DMS53 (cell line): ENCODE data around the gene ADAMTS17.
A peak's percentile ranks its signal among the peaks of the same experiment; 100 is the strongest.

Experiments used
- DNase-seq: peaks from one replicate; lab custom pipeline; 2025; lab: John Stamatoyannopoulos, UW

ADAMTS17 gene

DNA sequence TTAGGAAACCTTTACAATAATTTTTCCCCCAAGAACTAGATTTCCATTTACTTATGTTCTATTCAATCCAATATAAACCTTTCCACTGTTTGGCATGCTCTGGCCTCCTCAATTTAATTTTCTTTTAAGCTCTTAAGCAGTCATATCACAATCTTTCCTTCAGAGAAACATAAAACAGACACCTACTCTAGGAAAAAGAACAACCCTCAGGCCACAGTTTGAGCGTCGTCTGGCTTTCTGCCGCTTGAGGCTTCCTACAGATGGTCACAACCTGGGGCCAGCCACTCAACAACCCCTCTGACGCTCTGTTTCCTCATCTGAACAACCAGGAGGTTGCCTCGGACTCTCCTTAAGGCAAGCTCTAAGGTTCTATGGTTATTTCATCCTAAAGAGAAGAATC, 143.3 kb downstream of the ADAMTS17 start:
- no peak for DNase-seq

DNA sequence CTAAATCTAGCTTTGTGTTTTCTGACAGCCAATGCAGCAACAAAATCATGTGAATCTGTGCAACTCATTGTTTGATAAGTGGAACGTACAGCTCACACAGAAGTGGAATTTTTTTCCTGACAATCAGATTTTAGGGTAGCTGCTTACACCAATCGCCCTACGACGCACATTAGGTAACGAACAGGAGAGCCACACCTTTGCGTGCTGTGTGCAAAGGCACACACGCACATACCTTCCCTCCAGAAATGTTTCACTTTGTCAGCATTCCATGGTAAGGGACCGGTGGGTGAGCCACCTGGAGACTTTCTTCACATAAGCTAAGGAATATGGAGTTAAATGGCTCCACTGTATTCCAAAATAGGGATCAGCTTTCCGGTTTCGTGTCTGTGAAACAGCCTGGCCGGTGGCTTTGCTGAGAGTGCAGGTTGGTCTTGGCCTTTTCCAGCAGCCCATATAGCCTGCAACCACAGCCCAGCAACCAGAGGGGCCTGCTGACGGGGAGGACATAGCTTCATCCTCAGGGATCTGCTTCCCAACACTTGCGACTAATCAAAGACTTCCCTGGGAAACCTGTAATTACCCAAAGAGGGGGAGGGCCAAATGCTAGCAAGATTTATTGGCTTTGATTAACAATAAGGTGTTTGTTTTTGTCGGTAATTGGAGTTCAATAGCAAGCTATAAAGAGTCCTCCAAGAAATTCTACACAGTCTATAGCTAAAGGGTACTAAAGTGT, 145.3 kb downstream of the ADAMTS17 start:
- no peak for DNase-seq

DNA sequence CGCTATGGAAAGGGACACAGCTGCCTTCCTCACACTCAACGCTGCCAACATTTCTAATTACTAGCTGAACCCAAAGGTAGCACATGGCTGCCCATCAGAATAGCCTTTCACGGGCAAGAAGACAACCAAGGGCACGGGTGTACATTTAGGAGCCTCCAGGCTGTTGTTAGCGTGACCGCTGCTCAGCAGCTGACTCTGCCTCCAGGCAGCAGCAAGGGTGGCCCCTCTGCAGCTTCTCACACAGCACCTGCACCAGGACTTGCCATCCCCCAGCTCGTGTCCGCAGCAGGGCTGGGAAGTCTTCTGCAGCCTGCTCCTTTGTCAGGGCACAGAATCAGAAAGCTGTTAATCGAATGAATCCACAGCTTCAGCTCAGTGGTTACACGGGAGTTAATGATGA, 146.8 kb downstream of the ADAMTS17 start:
- DNase-seq = no peak

- no peak for DNase-seq
Observed at GRCh38 chr15:100193277-100193860, 148.4 kb downstream of the ADAMTS17 start.

- DNase-seq = no peak
Observed at GRCh38 chr15:100192097-100193080, 149.4 kb downstream of the ADAMTS17 start.

- DNase-seq = no peak
Observed at GRCh38 chr15:100191161-100191560, 150.6 kb downstream of the ADAMTS17 start.

GRCh38 chr15:100190675-100191074, 151.1 kb downstream of the ADAMTS17 start:
- DNase-seq = no peak

GRCh38 chr15:100189849-100190248, 151.9 kb downstream of the ADAMTS17 start:
- DNase-seq = no peak

- no peak for DNase-seq
Observed at GRCh38 chr15:100189319-100189718, 152.5 kb downstream of the ADAMTS17 start.

GRCh38 chr15:100187677-100188076, 154.1 kb downstream of the ADAMTS17 start:
- DNase-seq = no peak

- DNase-seq = no peak
Observed at GRCh38 chr15:100186960-100187359, 154.8 kb downstream of the ADAMTS17 start.

DNA sequence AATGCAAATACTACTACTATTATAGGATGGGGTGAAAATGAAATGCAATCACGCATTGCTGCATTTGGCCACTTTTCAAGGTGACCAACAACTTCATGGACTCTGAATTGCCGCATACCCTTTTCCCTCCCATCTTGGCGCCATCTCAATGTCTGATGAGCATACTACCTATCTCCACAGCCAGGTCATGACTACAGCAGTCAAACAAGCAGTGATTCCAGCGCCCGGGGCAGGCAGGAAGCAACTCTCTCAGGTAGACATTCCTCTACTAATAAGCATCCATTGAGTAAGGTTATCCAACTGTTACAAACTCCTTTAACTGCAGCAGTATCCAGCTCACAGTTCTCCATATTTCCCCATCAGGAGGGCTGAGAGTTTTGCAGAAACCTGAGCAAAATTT, 155.4 kb downstream of the ADAMTS17 start:
- DNase-seq = no peak

DNA sequence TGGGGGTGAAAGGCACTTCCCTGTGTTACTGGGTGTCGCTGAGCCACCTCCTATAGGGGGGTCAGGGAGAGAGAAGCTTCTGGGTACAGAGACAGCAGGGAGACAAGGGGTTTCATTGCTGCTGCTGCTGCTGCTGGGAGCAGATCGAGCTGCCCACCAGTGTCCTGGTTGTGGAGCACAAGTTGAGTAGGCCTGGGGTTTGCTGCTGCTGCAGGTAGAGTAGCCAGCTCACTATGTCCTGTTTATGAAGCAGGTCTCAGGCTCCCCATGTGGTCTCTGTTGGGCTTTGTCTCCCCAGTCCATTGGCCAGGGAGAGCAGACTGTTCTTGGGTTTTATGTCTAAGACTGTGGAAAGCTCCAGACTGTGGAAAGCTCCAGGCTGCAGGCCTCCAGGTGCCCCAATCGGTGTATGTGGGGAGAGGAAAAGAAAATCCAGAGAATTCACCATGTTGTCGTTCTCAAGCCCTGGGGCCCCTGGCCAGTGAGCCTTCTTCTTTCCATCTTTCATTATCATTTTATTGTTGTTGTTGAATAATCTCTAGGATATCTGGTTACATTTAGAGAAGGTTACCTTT, 157.8 kb downstream of the ADAMTS17 start:
- no peak for DNase-seq

DNA sequence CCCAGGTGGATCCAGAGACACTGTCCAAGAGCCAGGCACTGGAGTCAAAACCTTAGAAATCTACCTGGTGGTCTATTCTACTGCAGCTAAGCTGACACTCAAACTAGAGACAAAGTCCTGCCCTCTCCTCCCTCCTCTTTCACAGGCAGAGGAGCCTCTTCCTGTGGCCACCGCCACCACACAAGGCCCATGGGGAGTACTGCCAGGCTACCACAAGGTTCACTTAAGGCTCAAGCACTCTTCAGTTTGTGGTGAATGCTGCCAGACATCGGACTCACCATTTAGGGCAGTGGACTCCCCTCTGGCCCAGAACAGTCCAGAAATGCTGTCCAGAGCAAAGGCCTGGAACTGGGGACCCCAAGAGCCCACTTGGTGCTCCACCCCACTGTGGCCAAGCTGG, 160.9 kb downstream of the ADAMTS17 start:
- DNase-seq = no peak

GRCh38 chr15:100175406-100176114, 166.2 kb downstream of the ADAMTS17 start:
- no peak for DNase-seq

- DNase-seq = no peak
Observed at GRCh38 chr15:100174904-100175275, 166.9 kb downstream of the ADAMTS17 start.

DNA sequence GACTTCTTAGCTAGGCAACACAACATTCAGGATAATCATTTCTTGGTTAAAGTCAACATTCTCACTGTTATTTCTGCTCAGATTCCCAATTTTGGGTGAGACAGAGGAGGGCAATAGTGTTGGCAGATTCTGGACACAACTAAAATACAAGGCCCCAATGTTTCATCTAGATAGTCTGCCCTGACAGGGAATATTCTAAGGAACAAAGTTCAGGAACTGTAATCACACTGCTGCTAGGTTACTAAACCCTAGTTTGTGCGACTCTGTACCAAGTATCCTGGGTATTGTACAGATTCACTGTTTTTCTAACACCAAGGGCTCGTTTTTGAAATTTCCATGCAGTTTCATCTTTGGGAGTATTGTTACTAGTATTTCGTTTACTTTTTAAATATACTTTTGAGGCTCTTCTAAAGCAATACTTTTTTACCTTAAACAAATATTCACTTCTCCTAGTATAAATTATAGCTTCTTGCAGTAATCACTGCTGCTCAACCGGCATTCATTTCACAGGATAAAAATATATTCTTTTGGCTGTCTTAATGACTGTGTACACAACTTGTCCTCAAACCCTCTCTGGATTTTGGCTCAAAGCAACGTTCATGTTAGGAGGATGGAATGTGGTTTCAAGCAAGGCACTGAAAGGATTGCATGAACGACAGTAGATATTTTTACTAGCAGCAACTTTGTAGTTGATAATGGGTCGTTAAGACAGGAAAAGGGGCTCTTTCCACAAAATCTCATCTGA, 167.4 kb downstream of the ADAMTS17 start:
- DNase-seq = no peak

DNA sequence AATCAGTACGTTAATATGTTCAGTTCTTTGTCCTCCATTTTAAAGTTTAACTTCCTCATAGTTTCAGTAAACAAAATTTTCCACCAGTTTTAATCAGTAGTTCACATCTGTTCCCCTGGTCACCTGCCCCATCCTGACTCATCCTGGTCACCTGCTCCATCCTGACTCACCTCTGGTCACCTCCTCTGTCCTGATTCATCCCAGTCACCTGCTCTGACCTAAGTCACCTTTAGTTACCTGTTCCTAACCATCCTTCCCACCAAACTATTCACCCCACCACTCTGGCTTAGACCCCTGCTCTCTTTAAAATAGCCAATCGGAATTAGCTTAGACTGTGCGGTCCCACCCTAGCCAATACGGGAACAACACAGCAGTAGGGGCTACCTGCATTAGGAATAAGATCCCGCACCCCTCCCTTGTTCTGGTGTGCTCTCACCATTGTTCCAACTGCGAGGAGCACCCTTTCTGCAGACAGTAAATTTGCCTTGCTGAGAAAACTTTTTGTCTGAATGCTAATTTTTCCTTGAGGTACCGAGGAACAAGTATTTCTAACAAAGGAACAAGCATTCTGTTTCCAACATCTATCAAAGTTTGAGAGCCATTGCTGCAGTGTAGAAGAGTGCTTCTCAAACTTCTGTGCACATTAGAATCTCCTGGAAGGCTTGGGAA, 169.3 kb downstream of the ADAMTS17 start:
- DNase-seq = peak; percentile 56

DNA sequence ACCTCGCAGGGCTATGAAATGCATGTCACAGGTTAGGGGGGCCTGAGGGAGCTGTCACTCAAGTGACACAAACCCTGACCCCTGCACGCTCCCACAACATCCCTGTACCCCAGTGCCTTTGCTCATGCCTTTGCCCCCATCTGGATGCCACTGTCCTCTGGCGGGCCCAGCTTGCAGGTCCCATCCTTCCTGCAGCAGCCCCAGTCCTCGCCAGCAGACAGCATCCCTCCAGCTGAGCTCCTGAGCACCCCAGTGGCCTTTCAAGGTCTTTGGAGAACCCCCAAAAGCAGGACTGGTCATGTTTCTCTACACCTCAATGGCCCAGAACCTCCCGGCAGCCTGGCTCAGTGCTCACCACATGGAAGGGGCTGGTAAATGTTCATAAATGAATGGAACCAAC, 170.4 kb downstream of the ADAMTS17 start:
- no peak for DNase-seq
